GM12874 (cell line): ENCODE data around the gene AGPAT4.

Experiments
- CTCF ChIP-seq: IDR thresholded peaks from 2 replicates; pipeline ENCODE4 v1.5.1; 2011; ENCODE audit warnings: low read depth, mild to moderate bottlenecking, control low read depth, low read length, moderate library complexity; ENCODE audit not compliant: insufficient read depth

Gene AGPAT4

GRCh38 chr6:161257793-161258457, 15.9 kb downstream of the AGPAT4 start:
- no peak for TF ChIP-seq CTCF

GRCh38 chr6:161256407-161256806, 17.5 kb downstream of the AGPAT4 start:
- no peak for TF ChIP-seq CTCF

GRCh38 chr6:161255518-161255917, 18.3 kb downstream of the AGPAT4 start:
- TF ChIP-seq CTCF, result no peak

GRCh38 chr6:161254464-161255253, 19.2 kb downstream of the AGPAT4 start:
- no peak for TF ChIP-seq CTCF

GRCh38 chr6:161254126-161254463, 19.8 kb downstream of the AGPAT4 start:
- no peak for TF ChIP-seq CTCF

GRCh38 chr6:161251345-161251744, 22.5 kb downstream of the AGPAT4 start:
- no peak for TF ChIP-seq CTCF

GRCh38 chr6:161249327-161249726, 24.5 kb downstream of the AGPAT4 start:
- no peak for TF ChIP-seq CTCF
